CD4-positive, alpha-beta memory T cell (primary cell): ENCODE measurements around the gene SLC30A5. TPM values are rescaled to one million over a fixed set of nuclear protein-coding genes. Genes with fewer than 3 reads are reported as not detected.
"Not testable (repeated sequence)": the region's sequence is repeated elsewhere in the genome, so short reads cannot be mapped to it uniquely, and the experiment has no call there.

Experiments
- CTCF ChIA-PET: fragments of 350-600 bp; sonication (Branson Sonifier 250); formaldehyde crosslinking; loops from one replicate; lab custom pipeline; 2021; ENCODE audit warnings: inconsistent platforms; ENCODE audit not compliant: partially characterized antibody; lab: Charles Lee
- POLR2A ChIA-PET: fragments of 350-600 bp; sonication (Branson Sonifier 250); formaldehyde crosslinking; loops from one replicate; lab custom pipeline; 2021; ENCODE audit not compliant: partially characterized antibody; lab: Charles Lee
- DNase-seq, 5 donors: peaks; one replicate each; pipeline versions ENCODE4 v3.0.0 to v3.0.0-alpha.2; 2020 to 2022; ENCODE audit warnings: mixed read lengths in 1 of 5
- H3K27ac ChIP-seq: one replicate; pipeline ENCODE4 v1.7.0; 2013; ENCODE audit warnings: low read depth, low read length
- H3K27me3 ChIP-seq: 2 replicates; pipeline ENCODE4 v1.7.0; 2013; ENCODE audit warnings: mild to moderate bottlenecking, low read length, moderate library complexity; ENCODE audit not compliant: insufficient read depth
- H3K36me3 ChIP-seq: 2 replicates; pipeline ENCODE4 v1.7.0; 2013; ENCODE audit warnings: mild to moderate bottlenecking, low read length, moderate library complexity; ENCODE audit not compliant: insufficient read depth
- H3K4me1 ChIP-seq: 2 replicates; pipeline ENCODE4 v1.7.0; 2013; ENCODE audit warnings: mild to moderate bottlenecking, low read length, moderate library complexity; ENCODE audit not compliant: insufficient read depth
- H3K4me3 ChIP-seq, 2 donors: one replicate each; pipeline ENCODE4 v1.7.0; 2013; ENCODE audit warnings: low read length in 2 of 2, mild to moderate bottlenecking in 1 of 2
- H3K9me3 ChIP-seq, 2 donors: one replicate each; pipeline ENCODE4 v1.7.0; 2013; ENCODE audit warnings: low read length in 2 of 2, control low read depth in 1 of 2; ENCODE audit not compliant: control insufficient read depth in 1 of 2
- H3K27ac Mint-ChIP-seq, 7 donors: one replicate each; pipeline ENCODE4 v1.8.0; 2020 to 2021; ENCODE audit warnings: mixed read lengths in 7 of 7, mild to moderate bottlenecking in 6 of 7, inconsistent platforms in 3 of 7, moderate library complexity in 3 of 7
- H3K27me3 Mint-ChIP-seq, 2 donors: one replicate each; pipeline ENCODE4 v1.8.0; 2020 to 2021; ENCODE audit warnings: mixed read lengths in 2 of 2
- H3K36me3 Mint-ChIP-seq, 2 donors: one replicate each; pipeline ENCODE4 v1.8.0; 2020 to 2021; ENCODE audit warnings: mixed read lengths in 2 of 2, inconsistent platforms in 1 of 2, mild to moderate bottlenecking in 1 of 2
- H3K4me1 Mint-ChIP-seq, 4 donors: one replicate each; pipeline ENCODE4 v1.8.0; 2020 to 2021; ENCODE audit warnings: mixed read lengths in 4 of 4, mild to moderate bottlenecking in 1 of 4
- H3K4me3 Mint-ChIP-seq, 8 donors: one replicate each; pipeline ENCODE4 v1.8.0; 2020 to 2021; ENCODE audit warnings: mixed read lengths in 8 of 8, mild to moderate bottlenecking in 7 of 8, moderate library complexity in 6 of 8, inconsistent platforms in 3 of 8
- H3K9me3 Mint-ChIP-seq, 8 donors: one replicate each; pipeline ENCODE4 v1.8.0; 2020 to 2021; ENCODE audit warnings: mixed read lengths in 8 of 8, mild to moderate bottlenecking in 5 of 8, inconsistent platforms in 3 of 8, moderate library complexity in 1 of 8
- intact Hi-C: fragments of 100-400 bp; cut with micrococcal nuclease; formaldehyde crosslinking; loops from one replicate; pipeline ENCODE4 v1.15.1; 2023
- polyA plus RNA-seq, 2 donors: library from polyadenylated mRNA; unstranded; fragments of 300-500 nt; fragmentation: Illumina TruSeq; gene quantifications; one replicate each; pipeline ENCODE4 v1.2.3, GENCODE V29; 2021
- total RNA-seq, 2 experiments: library from RNA; stranded (reverse); gene quantifications; one replicate each; pipeline ENCODE4 v1.2.3, GENCODE V29; 2021

Gene SLC30A5
- total and polyA plus RNA-seq, 4 experiments from 2014 or later = 32.7 to 50.2 (median 40.3) TPM

- Mint-ChIP-seq H3K4me1 (peaks cover 22 to 56% (median 40%) of the 10 kb centered on the region in 4 donors), H3K4me3 (no peak overlapping the region), H3K27ac (peak overlapping the region in 3 of 7 donors; percentile 30 to 59 (median 48)), H3K27me3 (no peaks in the 10 kb centered on the region), H3K9me3 (no peaks in the 10 kb centered on the region), H3K36me3 (peaks cover 9 to 52% of the 10 kb centered on the region in 2 donors)
- Histone ChIP-seq H3K27ac (no peak overlapping the region), H3K27me3 (no peaks in the 10 kb centered on the region), H3K4me3 (no peak overlapping the region), H3K4me1 (peaks cover 44% of the 10 kb centered on the region), H3K9me3 (no peaks in the 10 kb centered on the region), H3K36me3 (peaks cover 6% of the 10 kb centered on the region)
- CTCF ChIA-PET = no interaction called here
- DNase-seq = no peak
- intact Hi-C loops = no loop called here
- POLR2A ChIA-PET = no interaction called here
Observed at GRCh38 chr5:69099302-69099701, 5.5 kb downstream of the SLC30A5 start.

GRCh38 chr5:69103521-69103920 lies 9.7 kb downstream of the SLC30A5 start:
- no peaks in the 10 kb centered on the region for H3K27me3 Mint-ChIP-seq
- H3K4me3 ChIP-seq = no peak overlapping the region
- H3K9me3 ChIP-seq = no peaks in the 10 kb centered on the region
- H3K36me3 ChIP-seq = peaks cover 23% of the 10 kb centered on the region
- H3K27me3 ChIP-seq = no peaks in the 10 kb centered on the region
- peaks cover 5 to 21% (median 13%) of the 10 kb centered on the region in 4 donors for H3K4me1 Mint-ChIP-seq
- peaks cover 19 to 62% of the 10 kb centered on the region in 2 donors for H3K36me3 Mint-ChIP-seq
- H3K4me1 ChIP-seq = peaks cover 13% of the 10 kb centered on the region
- ChIA-PET POLR2A (interaction anchor here (0.6 kb wide), 1 partner anchor 357 kb away, joined by 3 read pairs; no protein-coding TSS in a partner anchor), CTCF (no interaction called here)
- H3K27ac ChIP-seq = no peak overlapping the region
- peak overlapping the region in 1 of 7 donors; percentile 55 for H3K27ac Mint-ChIP-seq
- no peak overlapping the region for H3K4me3 Mint-ChIP-seq
- DNase-seq = no peak
- intact Hi-C loops = no loop called here
- no peaks in the 10 kb centered on the region for H3K9me3 Mint-ChIP-seq

- H3K4me1 Mint-ChIP-seq = peaks cover 0 to 5% (median 2%) of the 10 kb centered on the region in 4 donors
- Histone ChIP-seq H3K36me3 (peaks cover 32% of the 10 kb centered on the region), H3K27me3 (no peaks in the 10 kb centered on the region), H3K4me3 (no peak overlapping the region), H3K4me1 (no peaks in the 10 kb centered on the region), H3K9me3 (no peaks in the 10 kb centered on the region), H3K27ac (no peak overlapping the region)
- intact Hi-C loops = no loop called here
- H3K4me3 Mint-ChIP-seq = no peak overlapping the region
- ChIA-PET CTCF (interaction anchor here (0.8 to 2.9 kb wide), 2 partner anchors 10 to 13 kb away, joined by 3 to 12 read pairs; partner anchors contain the start of gene SLC30A5), POLR2A (interaction anchor here (1.0 kb wide), 1 partner anchor 13 kb away, joined by 3 read pairs; no protein-coding TSS in a partner anchor)
- peak overlapping the region in 3 of 7 donors; percentile 11 to 52 (median 37) for H3K27ac Mint-ChIP-seq
- H3K9me3 Mint-ChIP-seq = no peaks in the 10 kb centered on the region
- H3K36me3 Mint-ChIP-seq = peaks cover 33 to 64% of the 10 kb centered on the region in 2 donors
- no peak for DNase-seq
- H3K27me3 Mint-ChIP-seq = no peaks in the 10 kb centered on the region
Observed at GRCh38 chr5:69105996-69106906, 12.4 kb downstream of the SLC30A5 start.

- H3K4me3 Mint-ChIP-seq, H3K9me3 Mint-ChIP-seq, DNase-seq, H3K4me1 Mint-ChIP-seq, H3K4me3 ChIP-seq, H3K4me1 ChIP-seq, H3K27ac ChIP-seq, H3K9me3 ChIP-seq, POLR2A ChIA-PET, CTCF ChIA-PET, H3K27ac Mint-ChIP-seq, intact Hi-C loops, H3K27me3 Mint-ChIP-seq, H3K27me3 ChIP-seq: not testable (repeated sequence)
- H3K36me3 Mint-ChIP-seq = peaks cover 33 to 68% of the 10 kb centered on the region in 2 donors
- peaks cover 29% of the 10 kb centered on the region for H3K36me3 ChIP-seq
Observed at GRCh38 chr5:69108367-69108766, 14.6 kb downstream of the SLC30A5 start.

GRCh38 chr5:69113851-69114250 lies 20.0 kb downstream of the SLC30A5 start:
- H3K4me1 ChIP-seq = no peaks in the 10 kb centered on the region
- no peaks in the 10 kb centered on the region for H3K27me3 ChIP-seq
- H3K27ac ChIP-seq = no peak overlapping the region
- H3K9me3 Mint-ChIP-seq = no peaks in the 10 kb centered on the region
- H3K27me3 Mint-ChIP-seq = no peaks in the 10 kb centered on the region
- H3K27ac Mint-ChIP-seq = peak overlapping the region in 1 of 7 donors; percentile 42
- no peaks in the 10 kb centered on the region for H3K4me1 Mint-ChIP-seq
- H3K36me3 ChIP-seq = peaks cover 23% of the 10 kb centered on the region
- intact Hi-C loops = no loop called here
- no peak overlapping the region for H3K4me3 ChIP-seq
- POLR2A ChIA-PET = no interaction called here
- CTCF ChIA-PET = no interaction called here
- H3K36me3 Mint-ChIP-seq = peaks cover 32 to 53% of the 10 kb centered on the region in 2 donors
- no peak overlapping the region for H3K4me3 Mint-ChIP-seq
- no peak for DNase-seq
- no peaks in the 10 kb centered on the region for H3K9me3 ChIP-seq

- no peaks in the 10 kb centered on the region for H3K27me3 Mint-ChIP-seq
- no peaks in the 10 kb centered on the region for H3K4me1 Mint-ChIP-seq
- no peaks in the 10 kb centered on the region for H3K9me3 Mint-ChIP-seq
- no peak overlapping the region for H3K27ac Mint-ChIP-seq
- H3K36me3 Mint-ChIP-seq = peaks cover 28 to 51% of the 10 kb centered on the region in 2 donors
- Histone ChIP-seq H3K36me3 (peaks cover 21% of the 10 kb centered on the region), H3K4me3 (no peak overlapping the region), H3K27ac (no peak overlapping the region), H3K9me3 (no peaks in the 10 kb centered on the region), H3K4me1 (no peaks in the 10 kb centered on the region), H3K27me3 (no peaks in the 10 kb centered on the region)
- no peak for DNase-seq
- H3K4me3 Mint-ChIP-seq = no peak overlapping the region
- ChIA-PET POLR2A (no interaction called here), CTCF (no interaction called here)
- intact Hi-C loops = no loop called here
Observed at GRCh38 chr5:69115526-69115925, 21.7 kb downstream of the SLC30A5 start.

- H3K9me3 ChIP-seq = no peaks in the 10 kb centered on the region
- Mint-ChIP-seq H3K9me3 (peaks cover 0 to 3% (median 0%) of the 10 kb centered on the region in 8 donors), H3K27me3 (no peaks in the 10 kb centered on the region), H3K36me3 (peaks cover 33 to 37% of the 10 kb centered on the region in 2 donors), H3K27ac (peak overlapping the region in 1 of 7 donors; percentile 61), H3K4me3 (no peak overlapping the region), H3K4me1 (no peaks in the 10 kb centered on the region)
- intact Hi-C loops = no loop called here
- H3K27me3 ChIP-seq = no peaks in the 10 kb centered on the region
- no peak overlapping the region for H3K4me3 ChIP-seq
- POLR2A ChIA-PET = no interaction called here
- H3K27ac ChIP-seq = no peak overlapping the region
- H3K36me3 ChIP-seq = peaks cover 17% of the 10 kb centered on the region
- no peak for DNase-seq
- CTCF ChIA-PET = interaction anchor here (2.1 kb wide), 1 partner anchor 206 kb away, joined by 8 read pairs; no protein-coding TSS in a partner anchor
- H3K4me1 ChIP-seq = no peaks in the 10 kb centered on the region
Observed at GRCh38 chr5:69129413-69129812, 35.6 kb downstream of the SLC30A5 start.
